PC-9 (cell line): Measurements from ENCODE around the gene SLC25A25. TPM values are rescaled to one million over a fixed set of nuclear protein-coding genes. Genes with fewer than 3 reads are reported as not detected.

ENCODE experiments used
- BruUV-seq: library from RNA; stranded (reverse); fragments of 400-500 nt; replicated peaks from 2 replicates; lab custom pipeline; 2021; lab: Mats Ljungman, UMichigan
- CTCF ChIA-PET: fragments of 300-600 bp; sonication (Branson Sonifier 250); formaldehyde crosslinking; loops from one replicate; lab custom pipeline; 2022; ENCODE audit warnings: antibody characterized with exemption; lab: Charles Lee
- POLR2A ChIA-PET: fragments of 300-600 bp; sonication (Branson Sonifier 250); formaldehyde crosslinking; loops from one replicate; lab custom pipeline; 2022; ENCODE audit warnings: antibody characterized with exemption; ENCODE audit not compliant: unreplicated experiment; lab: Charles Lee
- DNase-seq, 2 experiments: peaks; one replicate each; pipeline versions ENCODE4 v3.0.0 to v3.0.0-alpha.2; 2015 to 2022; ENCODE audit warnings: mixed read lengths in 1 of 2
- H2AFZ ChIP-seq: fragments of 200-600 bp; sonication (generic); 2 replicates; pipeline ENCODE4 v1.8.1; 2017; ENCODE audit warnings: antibody characterized with exemption
- H3F3A ChIP-seq: fragments of 200-600 bp; sonication (generic); 2 replicates; pipeline ENCODE4 v1.8.1; 2017; ENCODE audit warnings: antibody characterized with exemption, mild to moderate bottlenecking, low read depth; ENCODE audit not compliant: insufficient read depth
- H3K27ac ChIP-seq: fragments of 200-600 bp; sonication (generic); 2 replicates; pipeline ENCODE4 v1.6.1; 2016; ENCODE audit warnings: mixed run types
- H3K27me3 ChIP-seq: fragments of 200-600 bp; sonication (generic); 2 replicates; pipeline ENCODE4 v1.6.1; 2016; ENCODE audit warnings: low read depth, mixed run types; ENCODE audit not compliant: insufficient read depth
- H3K36me3 ChIP-seq: fragments of 200-600 bp; sonication (generic); 2 replicates; pipeline ENCODE4 v1.6.1; 2016; ENCODE audit warnings: low read depth, mixed run types
- H3K4me1 ChIP-seq: fragments of 200-600 bp; sonication (generic); replicated peaks from 2 replicates; pipeline ENCODE4 v1.6.1; 2016; ENCODE audit warnings: mixed run types; ENCODE audit not compliant: insufficient read depth
- H3K4me2 ChIP-seq: fragments of 200-600 bp; sonication (generic); 2 replicates; pipeline ENCODE4 v1.6.1; 2017; ENCODE audit warnings: mixed run types
- H3K4me3 ChIP-seq: fragments of 200-600 bp; sonication (generic); 2 replicates; pipeline ENCODE4 v1.6.1; 2016; ENCODE audit warnings: mixed run types
- H3K79me2 ChIP-seq: fragments of 200-600 bp; sonication (generic); 2 replicates; pipeline ENCODE4 v1.6.1; 2017; ENCODE audit warnings: low read depth, mixed run types
- H3K9me2 ChIP-seq: fragments of 200-600 bp; sonication (generic); 2 replicates; pipeline ENCODE4 v1.8.1; 2017; ENCODE audit warnings: mild to moderate bottlenecking; ENCODE audit not compliant: insufficient read depth
- H3K9me3 ChIP-seq: fragments of 200-600 bp; sonication (generic); 2 replicates; pipeline ENCODE4 v1.8.1; 2016; ENCODE audit warnings: low read depth; ENCODE audit not compliant: insufficient read depth
- H4K20me1 ChIP-seq: fragments of 200-600 bp; sonication (generic); 2 replicates; pipeline ENCODE4 v1.8.1; 2017; ENCODE audit not compliant: insufficient read depth
- CTCF ChIP-seq: fragments of 200-600 bp; sonication (generic); conservative IDR thresholded peaks from 2 replicates; pipeline ENCODE4 v1.6.1; 2017; ENCODE audit warnings: mixed run types, antibody characterized with exemption, mild to moderate bottlenecking, moderate library complexity
- EZH2 ChIP-seq: fragments of 200-600 bp; sonication (generic); IDR thresholded peaks from 2 replicates; pipeline ENCODE4 v1.8.0; 2017; ENCODE audit warnings: antibody characterized with exemption, low read depth
- intact Hi-C: fragments of 100-400 bp; cut with micrococcal nuclease; formaldehyde crosslinking; loops from one replicate; pipeline ENCODE4 v1.10.0; 2022; ENCODE audit not compliant: unreplicated experiment
- total RNA-seq: library from RNA; stranded (reverse); gene quantifications from 2 replicates; pipeline ENCODE4 v1.2.3, GENCODE V29; 2021

Gene SLC25A25
- total RNA-seq, 1 experiment from 2014 or later: 11.7 TPM

GRCh38 chr9:128152133-128153059 is 84.4 kb downstream of the SLC25A25 start:
- BruUV-seq: no TSS peak
- no peaks in the 10 kb centered on the region for H3K27me3 ChIP-seq
- no peak overlapping the region for H2AFZ ChIP-seq
- POLR2A ChIA-PET: interaction anchor here (0.6 kb wide), 1 partner anchor 25 kb away, joined by 3 read pairs; no protein-coding TSS in a partner anchor
- no peak for DNase-seq
- TF ChIP-seq CTCF: no peak
- no peak for TF ChIP-seq EZH2
- H3K27ac ChIP-seq: no peak overlapping the region
- no peaks in the 10 kb centered on the region for H3K9me2 ChIP-seq
- H3K9me3 ChIP-seq: no peaks in the 10 kb centered on the region
- CTCF ChIA-PET: no interaction called here
- peaks cover 30% of the 10 kb centered on the region for H3K79me2 ChIP-seq
- H3F3A ChIP-seq: peaks cover 83% of the 10 kb centered on the region
- H3K4me1 ChIP-seq: peaks cover 28% of the 10 kb centered on the region
- peak overlapping the region; percentile 100 for H3K4me2 ChIP-seq
- peaks cover 24% of the 10 kb centered on the region for H4K20me1 ChIP-seq
- H3K36me3 ChIP-seq: peaks cover 7% of the 10 kb centered on the region; the same call in 1 of the 2 replicates
- intact Hi-C loops: no loop called here
- H3K4me3 ChIP-seq: no peak overlapping the region

- Histone ChIP-seq H3K4me1 (peaks cover 19% of the 10 kb centered on the region), H4K20me1 (peaks cover 24% of the 10 kb centered on the region), H3K9me2 (no peaks in the 10 kb centered on the region), H2AFZ (no peak overlapping the region), H3K4me2 (no peak overlapping the region), H3K36me3 (peaks cover 7% of the 10 kb centered on the region; the same call in 1 of the 2 replicates), H3K79me2 (peaks cover 21% of the 10 kb centered on the region), H3K27ac (no peak overlapping the region), H3K4me3 (no peak overlapping the region), H3K9me3 (no peaks in the 10 kb centered on the region), H3F3A (peaks cover 74% of the 10 kb centered on the region), H3K27me3 (no peaks in the 10 kb centered on the region)
- POLR2A ChIA-PET: no interaction called here
- TF ChIP-seq EZH2: no peak
- TF ChIP-seq CTCF: no peak
- BruUV-seq: no TSS peak
- intact Hi-C loops: no loop called here
- no peak for DNase-seq
- CTCF ChIA-PET: no interaction called here
Measured at GRCh38 chr9:128153060-128153946, 85.3 kb downstream of the SLC25A25 start.

- H2AFZ ChIP-seq: no peak overlapping the region
- H3K4me3 ChIP-seq: no peak overlapping the region
- H3K4me1 ChIP-seq: 0 out of 2 replicates have a peak, but pooled peaks cover 14% of the 10 kb centered on the region
- DNase-seq: no peak
- H3K27ac ChIP-seq: no peak overlapping the region
- peaks cover 67% of the 10 kb centered on the region for H3F3A ChIP-seq
- TF ChIP-seq CTCF: no peak
- no peak for TF ChIP-seq EZH2
- H3K79me2 ChIP-seq: peaks cover 19% of the 10 kb centered on the region
- H4K20me1 ChIP-seq: peaks cover 24% of the 10 kb centered on the region
- H3K9me3 ChIP-seq: no peaks in the 10 kb centered on the region
- intact Hi-C loops: no loop called here
- H3K9me2 ChIP-seq: no peaks in the 10 kb centered on the region
- ChIA-PET CTCF (no interaction called here), POLR2A (no interaction called here)
- BruUV-seq: no TSS peak
- no peak overlapping the region for H3K4me2 ChIP-seq
- H3K27me3 ChIP-seq: no peaks in the 10 kb centered on the region
- H3K36me3 ChIP-seq: peaks cover 7% of the 10 kb centered on the region; the same call in 1 of the 2 replicates
Measured at GRCh38 chr9:128153947-128154695, 86.1 kb downstream of the SLC25A25 start.
